HG02852 (cell line): ENCODE results near the gene TAF3.

Source experiments
- ATAC-seq: cut with Tn5 transposase; IDR thresholded peaks from one replicate; pipeline ENCODE4 v1.9.1; 2021; ENCODE audit warnings: mild to moderate bottlenecking, moderate library complexity; ENCODE audit not compliant: unreplicated experiment

The TAF3 gene

DNA sequence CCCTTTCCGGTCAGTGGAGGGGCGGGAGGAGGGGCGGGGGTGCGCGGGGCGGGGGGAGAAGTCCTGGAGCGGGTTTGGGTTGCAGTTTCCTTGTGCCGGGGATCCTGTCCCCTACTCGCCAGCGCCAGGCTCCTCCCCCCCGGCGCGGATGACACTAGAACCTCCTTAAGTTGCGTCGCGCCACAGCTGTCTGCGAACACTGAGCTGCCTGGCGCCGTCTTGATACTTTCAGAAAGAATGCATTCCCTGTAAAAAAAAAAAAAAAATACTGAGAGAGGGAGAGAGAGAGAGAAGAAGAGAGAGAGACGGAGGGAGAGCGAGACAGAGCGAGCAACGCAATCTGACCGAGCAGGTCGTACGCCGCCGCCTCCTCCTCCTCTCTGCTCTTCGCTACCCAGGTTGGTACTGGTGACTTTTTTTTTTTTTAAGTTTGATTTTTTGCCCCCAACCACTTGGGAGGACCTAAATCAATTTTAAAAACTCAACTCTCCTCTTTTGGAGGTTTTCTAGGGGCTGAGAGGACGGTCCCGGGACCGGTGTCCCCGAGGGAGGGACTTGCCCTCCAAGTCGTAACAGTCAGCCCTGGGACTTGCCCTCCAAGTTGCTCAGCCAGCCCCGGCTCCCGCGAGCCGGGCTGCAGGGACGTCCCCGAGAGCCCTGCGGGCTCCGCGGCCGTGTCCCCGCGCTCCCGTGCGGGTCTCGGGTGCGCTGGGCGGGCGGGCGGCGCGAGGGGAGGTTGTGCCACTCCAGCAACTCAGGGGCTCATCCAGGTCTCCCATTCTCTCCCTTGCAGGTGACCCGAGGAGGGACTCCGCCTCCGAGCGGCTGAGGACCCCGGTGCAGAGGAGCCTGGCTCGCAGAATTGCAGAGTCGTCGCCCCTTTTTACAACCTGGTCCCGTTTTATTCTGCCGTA lies 236.4 kb downstream of the TAF3 start, which contains the start of gene GATA3:
Gene GATA3 (plus strand): TSS at position 195 of the 914 bp plus-strand sequence. CDS start 968 bp downstream, outside the sequence.
- peak; percentile 41 for ATAC-seq

DNA sequence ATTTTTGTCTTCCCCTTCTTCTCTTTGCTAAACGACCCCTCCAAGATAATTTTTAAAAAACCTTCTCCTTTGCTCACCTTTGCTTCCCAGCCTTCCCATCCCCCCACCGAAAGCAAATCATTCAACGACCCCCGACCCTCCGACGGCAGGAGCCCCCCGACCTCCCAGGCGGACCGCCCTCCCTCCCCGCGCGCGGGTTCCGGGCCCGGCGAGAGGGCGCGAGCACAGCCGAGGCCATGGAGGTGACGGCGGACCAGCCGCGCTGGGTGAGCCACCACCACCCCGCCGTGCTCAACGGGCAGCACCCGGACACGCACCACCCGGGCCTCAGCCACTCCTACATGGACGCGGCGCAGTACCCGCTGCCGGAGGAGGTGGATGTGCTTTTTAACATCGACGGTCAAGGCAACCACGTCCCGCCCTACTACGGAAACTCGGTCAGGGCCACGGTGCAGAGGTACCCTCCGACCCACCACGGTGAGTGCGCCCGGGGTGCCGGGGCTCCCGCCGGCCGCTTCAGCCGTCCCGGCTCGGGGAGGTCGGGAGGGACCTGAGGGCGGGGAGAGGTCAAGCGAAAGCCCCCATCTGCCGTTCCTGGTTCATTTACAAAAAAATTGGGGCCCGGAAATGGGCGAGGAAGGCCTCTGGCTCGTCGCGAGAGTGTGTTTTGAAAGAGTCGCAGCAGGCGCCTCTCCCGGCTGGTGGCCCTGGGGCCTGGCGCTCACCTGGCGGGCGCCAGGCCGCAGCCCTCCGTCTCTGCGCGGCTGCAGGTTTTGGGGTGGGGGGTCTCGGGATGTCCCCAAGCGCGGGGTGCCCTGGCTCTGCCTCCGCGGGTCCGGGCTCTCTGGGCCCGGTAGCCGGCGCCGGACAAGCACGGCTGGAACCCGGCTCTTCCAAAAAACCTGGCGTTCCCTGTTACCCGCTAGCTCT lies 237.4 kb downstream of the TAF3 start:
- ATAC-seq: no peak

GRCh38 chr10:8056378-8056777 lies 238.1 kb downstream of the TAF3 start:
- no peak for ATAC-seq

GRCh38 chr10:8056871-8057331 lies 238.6 kb downstream of the TAF3 start:
- ATAC-seq: peak; percentile 27

DNA sequence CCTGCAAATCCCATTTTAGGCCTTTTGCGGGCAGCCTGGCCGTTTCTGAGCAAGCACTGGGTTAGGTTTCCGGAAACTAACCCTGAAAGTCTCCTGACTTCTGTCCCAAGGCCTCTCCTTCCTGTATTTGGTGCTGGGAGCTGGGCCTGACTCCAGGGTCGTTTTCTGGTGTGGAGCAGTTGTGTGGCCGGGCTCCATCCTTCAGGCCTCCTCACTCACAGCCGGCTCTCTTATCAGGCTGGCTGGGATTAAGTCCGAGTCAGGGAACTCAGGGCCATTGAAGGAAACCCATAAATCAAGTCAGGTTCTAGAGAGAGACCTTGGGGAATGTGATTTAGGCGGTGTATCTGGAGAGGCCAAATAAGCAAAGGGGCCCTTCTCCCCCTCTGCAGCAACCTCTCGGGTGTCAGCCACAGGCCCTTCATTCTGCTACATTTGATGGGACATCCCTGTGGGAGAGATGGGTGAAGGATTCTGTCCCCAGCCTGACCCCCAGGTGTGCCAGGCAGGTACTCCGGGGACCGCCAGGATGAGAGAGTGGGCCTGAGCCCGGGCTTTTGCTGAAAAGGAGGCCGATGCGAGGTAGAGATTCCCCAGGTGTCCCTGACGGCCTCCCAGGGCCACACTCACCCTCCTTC lies 239.4 kb downstream of the TAF3 start:
- no peak for ATAC-seq

- ATAC-seq: no peak
Observed at GRCh38 chr10:8058274-8059111, 240.2 kb downstream of the TAF3 start.

- no peak for ATAC-seq
Observed at GRCh38 chr10:8059191-8059936, 241.1 kb downstream of the TAF3 start.

- peak; percentile 51 for ATAC-seq
Observed at GRCh38 chr10:8060010-8060703, 241.9 kb downstream of the TAF3 start.

- ATAC-seq: no peak
Observed at GRCh38 chr10:8060704-8061121, 242.4 kb downstream of the TAF3 start.

GRCh38 chr10:8061274-8062211 lies 243.2 kb downstream of the TAF3 start:
- ATAC-seq: no peak

GRCh38 chr10:8063128-8063908 lies 245.0 kb downstream of the TAF3 start:
- ATAC-seq: no peak

DNA sequence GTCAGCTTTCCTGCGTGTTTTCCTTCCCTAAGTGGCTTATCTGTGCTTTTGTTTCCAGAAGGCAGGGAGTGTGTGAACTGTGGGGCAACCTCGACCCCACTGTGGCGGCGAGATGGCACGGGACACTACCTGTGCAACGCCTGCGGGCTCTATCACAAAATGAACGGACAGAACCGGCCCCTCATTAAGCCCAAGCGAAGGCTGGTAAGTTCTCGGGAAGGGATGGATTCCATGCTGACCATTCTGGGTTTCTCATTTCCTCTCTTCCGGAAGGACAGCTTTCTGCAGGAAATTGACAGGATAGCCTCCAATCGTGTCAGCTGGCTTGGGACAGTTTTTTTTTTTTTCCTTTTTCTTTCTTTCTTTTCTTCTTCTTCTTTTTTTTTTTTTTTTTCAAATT lies 245.6 kb downstream of the TAF3 start:
- no peak for ATAC-seq

- no peak for ATAC-seq
Observed at GRCh38 chr10:8064436-8064835, 246.1 kb downstream of the TAF3 start.

GRCh38 chr10:8065651-8066050 lies 247.3 kb downstream of the TAF3 start:
- no peak for ATAC-seq

DNA sequence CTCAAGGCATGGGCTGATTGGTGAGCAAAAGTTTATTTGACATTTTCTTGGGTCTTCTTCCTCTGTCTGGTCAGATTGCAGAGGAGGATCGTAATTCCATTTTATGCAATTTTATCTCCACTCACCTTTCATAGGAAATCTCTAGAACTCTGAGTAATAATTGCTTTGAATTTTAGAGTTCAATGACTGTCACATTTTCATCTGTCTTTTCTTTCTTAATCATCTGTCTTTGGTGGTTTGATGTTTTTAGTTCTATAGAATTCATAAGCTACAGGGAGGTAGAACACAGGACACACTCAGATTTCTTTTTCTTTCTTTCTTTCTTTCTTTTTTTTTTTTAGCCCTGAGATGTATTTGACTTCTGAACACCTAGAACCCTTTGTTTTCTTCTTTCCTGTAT lies 247.8 kb downstream of the TAF3 start:
- no peak for ATAC-seq
